CD14-positive monocyte (primary cell): ENCODE results near the gene MITF. TPM values are rescaled to one million over a fixed set of nuclear protein-coding genes. Genes with fewer than 3 reads are reported as not detected.
"Not testable (repeated sequence)": the region's sequence is repeated elsewhere in the genome, so short reads cannot be mapped to it uniquely, and the experiment has no call there.

Source experiments
- DNase-seq, 3 donors: peaks; one replicate each; pipeline ENCODE4 v3.0.0-alpha.2; 2011 to 2022
- H2AFZ ChIP-seq: 2 replicates; pipeline ENCODE4 v1.6.0; 2012; ENCODE audit warnings: mild to moderate bottlenecking, low read depth, low read length, inconsistent platforms; ENCODE audit not compliant: insufficient read depth, poor library complexity, severe bottlenecking
- H3K27ac ChIP-seq, 2 donors: 1 replicate in 1 of 2; 2 replicates in 1 of 2; pipeline ENCODE4 v1.5.1; 2012 to 2013; ENCODE audit warnings: low read length in 2 of 2, control low read depth in 1 of 2, inconsistent platforms in 1 of 2, low read depth in 1 of 2, mild to moderate bottlenecking in 1 of 2
- H3K27me3 ChIP-seq, 2 donors: one replicate each; pipeline versions ENCODE4 v1.6.0 to v1.6.1; 2011 to 2013; ENCODE audit warnings: low read length in 2 of 2; ENCODE audit not compliant: control insufficient read depth in 2 of 2, insufficient read depth in 2 of 2
- H3K36me3 ChIP-seq, 2 donors: replicated peaks in 1 of 2; 1 replicate in 1 of 2; 2 replicates in 1 of 2; pipeline versions ENCODE4 v1.5.1 to v1.6.1; 2012 to 2013; ENCODE audit warnings: low read length in 2 of 2, control low read depth in 1 of 2, inconsistent platforms in 1 of 2, mild to moderate bottlenecking in 1 of 2; ENCODE audit not compliant: insufficient read depth in 2 of 2, control insufficient read depth in 1 of 2
- H3K4me1 ChIP-seq, 2 donors: 1 replicate in 1 of 2; 2 replicates in 1 of 2; pipeline versions ENCODE4 v1.5.1 to v1.6.1; 2012 to 2013; ENCODE audit warnings: low read length in 2 of 2, control low read depth in 1 of 2, inconsistent platforms in 1 of 2, mild to moderate bottlenecking in 1 of 2, moderate library complexity in 1 of 2; ENCODE audit not compliant: insufficient read depth in 2 of 2, control insufficient read depth in 1 of 2
- H3K4me2 ChIP-seq: replicated peaks from 2 replicates; pipeline ENCODE3; 2012; ENCODE audit warnings: low read length, moderate library complexity, mild to moderate bottlenecking; ENCODE audit not compliant: poor library complexity, severe bottlenecking; ENCODE audit errors: extremely low read depth
- H3K4me3 ChIP-seq, 3 experiments: fragments of 200-600 bp in 1 of 3; sonication (generic) in 1 of 3; replicated peaks in 1 of 3; 1 replicate in 2 of 3; 2 replicates in 1 of 3; pipeline ENCODE4 v1.5.1; 2011 to 2013; ENCODE audit warnings: low read length in 3 of 3, mild to moderate bottlenecking in 3 of 3, control low read depth in 2 of 3, low read depth in 2 of 3, inconsistent platforms in 1 of 3, moderate library complexity in 1 of 3
- H3K79me2 ChIP-seq: 2 replicates; pipeline ENCODE4 v1.6.0; 2012; ENCODE audit warnings: mild to moderate bottlenecking, control low read depth, inconsistent platforms, low read length, moderate library complexity; ENCODE audit not compliant: insufficient read depth
- H3K9ac ChIP-seq: 2 replicates; pipeline ENCODE4 v1.6.0; 2017; ENCODE audit warnings: low read length, mild to moderate bottlenecking; ENCODE audit not compliant: insufficient read depth, poor library complexity, severe bottlenecking
- H3K9me3 ChIP-seq, 2 donors: replicated peaks in 1 of 2; 1 replicate in 1 of 2; 2 replicates in 1 of 2; pipeline versions ENCODE4 v1.5.1 to v1.6.1; 2012 to 2013; ENCODE audit warnings: low read length in 2 of 2, control low read depth in 1 of 2; ENCODE audit not compliant: control insufficient read depth in 1 of 2, insufficient read depth in 1 of 2
- H4K20me1 ChIP-seq: 2 replicates; pipeline ENCODE4 v1.6.0; 2012; ENCODE audit warnings: mild to moderate bottlenecking, low read length, control low read depth, moderate library complexity; ENCODE audit not compliant: insufficient read depth
- H3K27ac Mint-ChIP-seq, 7 donors: one replicate each; pipeline ENCODE4 v1.8.0; 2020; ENCODE audit warnings: mild to moderate bottlenecking in 7 of 7, mixed read lengths in 7 of 7, moderate library complexity in 6 of 7, inconsistent platforms in 2 of 7
- H3K27me3 Mint-ChIP-seq, 3 donors: one replicate each; pipeline ENCODE4 v1.8.0; 2021 to 2022; ENCODE audit warnings: low read depth in 3 of 3, mild to moderate bottlenecking in 3 of 3, mixed read lengths in 3 of 3, moderate library complexity in 3 of 3, inconsistent platforms in 1 of 3
- H3K36me3 Mint-ChIP-seq, 2 donors: one replicate each; pipeline ENCODE4 v1.8.0; 2020; ENCODE audit warnings: mixed read lengths in 2 of 2, inconsistent platforms in 1 of 2, mild to moderate bottlenecking in 1 of 2
- H3K4me1 Mint-ChIP-seq: one replicate; pipeline ENCODE4 v1.8.0; 2020; ENCODE audit warnings: mild to moderate bottlenecking, mixed read lengths
- H3K4me3 Mint-ChIP-seq, 2 donors: one replicate each; pipeline ENCODE4 v1.8.0; 2020; ENCODE audit warnings: mild to moderate bottlenecking in 2 of 2, mixed read lengths in 2 of 2, moderate library complexity in 1 of 2
- H3K9me3 Mint-ChIP-seq, 7 donors: one replicate each; pipeline ENCODE4 v1.8.0; 2020 to 2022; ENCODE audit warnings: mixed read lengths in 7 of 7, mild to moderate bottlenecking in 6 of 7, moderate library complexity in 6 of 7, inconsistent platforms in 2 of 7
- CTCF ChIP-seq: fragments of 200-600 bp; IDR thresholded peaks from one replicate; pipeline ENCODE4 v1.8.0; 2022; ENCODE audit warnings: antibody characterized with exemption, mild to moderate bottlenecking
- WGBS: methylation state at CpG from one replicate; pipeline ENCODE4 v1.1.5; 2013; ENCODE audit warnings: missing lambda C conversion rate; ENCODE audit not compliant: insufficient coverage; 5-methylcytosine and 5-hydroxymethylcytosine counted together
- intact Hi-C, 2 donors: fragments of 100-400 bp; cut with micrococcal nuclease; formaldehyde crosslinking; loops; one replicate each; pipeline versions ENCODE4 v1.15.0 to v1.15.1; 2023
- polyA plus RNA-seq, 3 donors: library from polyadenylated mRNA; depleted of rRNA in 1 of 3; unstranded in 2 of 3; stranded (reverse) in 1 of 3; fragments of 300-500 nt in 2 of 3; fragments of >200 nt in 1 of 3; fragmentation: Illumina TruSeq in 2 of 3; gene quantifications; 1 replicate in 2 of 3; 2 replicates in 1 of 3; pipeline ENCODE4 v1.2.3, GENCODE V29; 2012 to 2021

MITF gene
- polyA plus RNA-seq, 3 donors = 7.0 to 15.1 (median 12.1) TPM

GRCh38 chr3:69791919-69792399 is 52.7 kb downstream of the MITF start:
- Histone ChIP-seq H3K36me3 (no peaks in the 10 kb centered on the region), H2AFZ (no peak overlapping the region), H3K79me2 (peaks cover 13% of the 10 kb centered on the region), H3K4me3 (no peak overlapping the region), H3K27me3 (no peaks in the 10 kb centered on the region), H3K27ac (no peak overlapping the region), H3K9ac (no peak overlapping the region), H3K4me1 (peaks cover 24 to 26% of the 10 kb centered on the region in 2 donors), H3K4me2 (no peak overlapping the region), H3K9me3 (no peaks in the 10 kb centered on the region), H4K20me1 (no peaks in the 10 kb centered on the region)
- H3K4me1 Mint-ChIP-seq = peaks cover 30% of the 10 kb centered on the region
- peak overlapping the region in 3 of 7 donors; percentile 18 to 90 (median 71) for H3K27ac Mint-ChIP-seq
- 23% methylated on average over 2 of the region's 3 CpGs for WGBS
- peaks cover 0 to 1% (median 0%) of the 10 kb centered on the region in 3 donors for H3K27me3 Mint-ChIP-seq
- no peaks in the 10 kb centered on the region for H3K9me3 Mint-ChIP-seq
- intact Hi-C loops = loop anchor here in 1 of 2 donors (10.0 kb wide), 1 partner anchor 47 kb away; no protein-coding TSS in a partner anchor
- no peak overlapping the region for H3K4me3 Mint-ChIP-seq
- DNase-seq = peak in 2 of 3 donors; percentile 14 to 30
- TF ChIP-seq CTCF = peak; percentile 74
- peaks cover 0 to 2% of the 10 kb centered on the region in 2 donors for H3K36me3 Mint-ChIP-seq

DNA sequence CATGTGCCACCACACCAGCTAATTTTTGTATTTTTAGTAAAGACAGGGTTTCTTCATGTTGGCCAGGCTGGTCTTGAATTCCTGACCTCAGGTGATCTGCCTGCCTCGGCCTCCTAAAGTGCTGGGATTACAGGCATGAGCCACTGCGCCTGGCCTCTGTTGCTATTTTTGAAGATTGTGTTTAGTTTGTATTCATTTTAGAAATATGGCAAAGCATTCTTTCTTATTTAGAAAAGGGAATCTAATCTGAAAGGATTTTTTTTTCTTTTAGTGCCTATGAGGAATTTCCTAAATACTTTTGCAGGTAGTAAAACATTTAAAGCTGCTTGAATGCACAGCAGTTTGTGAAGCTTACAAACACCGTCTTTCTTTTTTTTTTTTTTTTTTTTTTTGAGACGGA is 56.9 kb downstream of the MITF start:
- not testable (repeated sequence) for H3K9me3 ChIP-seq, H2AFZ ChIP-seq, DNase-seq, H4K20me1 ChIP-seq, H3K27ac ChIP-seq, H3K36me3 Mint-ChIP-seq, H3K27ac Mint-ChIP-seq, H3K27me3 ChIP-seq, H3K27me3 Mint-ChIP-seq, H3K79me2 ChIP-seq, H3K4me3 Mint-ChIP-seq, H3K4me3 ChIP-seq, H3K9me3 Mint-ChIP-seq, H3K9ac ChIP-seq, H3K4me2 ChIP-seq, H3K36me3 ChIP-seq
- H3K4me1 Mint-ChIP-seq = peaks cover 24% of the 10 kb centered on the region
- intact Hi-C loops = loop anchor here in 1 of 2 donors (10.0 kb wide), 1 partner anchor 51 kb away; no protein-coding TSS in a partner anchor
- H3K4me1 ChIP-seq = peaks cover 13 to 19% of the 10 kb centered on the region in 2 donors
- WGBS = no CpG with 5 or more reads among the region's 4 CpGs
